Hindlimb muscle (tissue), 1 donor: ENCODE measurements around the gene ITGA1. TPM values are rescaled to one million over a fixed set of nuclear protein-coding genes. Genes with fewer than 3 reads are reported as not detected.
"Not testable (repeated sequence)": the region's sequence is repeated elsewhere in the genome, so short reads cannot be mapped to it uniquely, and the experiment has no call there.

ENCODE experiments used
- DNase-seq: peaks from one replicate; pipeline ENCODE4 v3.0.0-alpha.2; 2013
- polyA plus RNA-seq: library from polyadenylated mRNA; unstranded; fragments of 120-200 nt; gene quantifications from one replicate; pipeline ENCODE4 v1.2.1, GENCODE V29; 2013; ENCODE audit not compliant: insufficient read length

ITGA1 gene
- polyA plus RNA-seq, 1 donor = 21.6 TPM

DNA sequence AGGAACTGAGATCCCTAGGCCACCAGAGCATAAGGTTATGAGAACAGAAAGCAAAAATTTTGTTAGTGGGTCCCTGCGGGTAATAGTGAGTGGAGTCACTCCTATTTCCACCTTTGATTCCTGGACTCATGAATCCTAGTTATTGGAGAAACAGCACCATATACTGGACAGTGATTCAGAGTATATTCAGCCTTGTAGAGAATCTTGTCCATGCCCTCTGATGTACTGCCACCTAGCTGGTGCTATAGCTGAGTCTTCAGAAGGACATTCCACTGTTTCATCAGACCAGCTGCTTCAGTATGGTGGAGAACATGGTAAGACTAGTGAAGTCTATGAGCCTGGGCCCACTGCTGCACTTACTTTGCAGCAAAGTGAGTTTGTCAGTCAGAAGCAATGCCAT is 176.4 kb downstream of the ITGA1 start:
- no peak for DNase-seq

DNA sequence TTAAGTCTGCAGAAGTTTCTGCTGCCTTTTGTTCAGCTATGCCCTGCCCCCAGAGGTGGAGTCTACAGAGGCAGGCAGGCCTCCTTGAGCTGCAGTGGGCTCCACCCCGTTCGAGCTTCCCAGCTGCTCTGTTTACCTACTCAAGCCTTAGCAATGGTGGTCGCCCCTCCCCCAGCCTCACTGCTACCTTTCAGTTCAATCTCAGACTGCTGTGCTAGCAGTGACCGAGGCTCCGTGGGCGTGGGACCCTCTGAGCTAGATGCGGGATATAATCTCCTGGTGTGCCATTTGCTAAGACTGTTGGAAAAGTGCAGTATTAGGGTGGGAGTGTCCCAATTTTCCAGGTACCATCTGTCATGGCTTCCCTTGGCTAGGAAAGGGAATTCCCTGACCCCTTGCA is 188.4 kb downstream of the ITGA1 start:
- DNase-seq = not testable (repeated sequence)

DNA sequence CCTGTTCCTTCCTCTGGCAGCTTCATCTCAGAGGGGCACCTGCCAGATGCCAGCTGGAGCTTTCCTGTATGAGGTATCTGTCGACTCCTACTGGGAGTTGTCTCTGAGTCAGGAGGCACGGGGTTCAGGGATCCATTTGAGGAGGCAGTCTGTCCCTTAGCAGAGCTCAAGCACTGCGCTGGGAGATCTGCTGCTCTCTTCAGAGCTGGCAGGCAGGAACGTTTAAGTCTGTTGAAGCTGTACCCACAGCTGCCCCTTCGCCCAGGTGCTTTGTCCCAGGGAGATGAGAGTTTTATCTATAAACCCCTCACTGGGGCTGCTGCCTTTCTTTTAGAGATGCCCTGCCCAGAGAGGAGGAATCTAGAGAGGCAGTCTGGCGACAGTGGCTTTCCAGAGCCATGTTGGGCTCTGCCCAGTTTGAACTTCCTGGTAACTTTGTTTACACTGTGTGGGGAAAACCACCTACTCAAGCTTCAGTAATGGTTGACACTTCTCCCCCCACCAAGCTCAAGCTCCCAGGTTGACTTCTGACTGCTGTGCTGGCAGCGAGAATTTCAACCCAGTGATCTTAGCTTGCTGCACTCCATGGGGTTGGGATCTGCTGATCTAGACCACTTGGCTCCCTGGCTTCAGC is 189.7 kb downstream of the ITGA1 start:
- DNase-seq = no peak

DNA sequence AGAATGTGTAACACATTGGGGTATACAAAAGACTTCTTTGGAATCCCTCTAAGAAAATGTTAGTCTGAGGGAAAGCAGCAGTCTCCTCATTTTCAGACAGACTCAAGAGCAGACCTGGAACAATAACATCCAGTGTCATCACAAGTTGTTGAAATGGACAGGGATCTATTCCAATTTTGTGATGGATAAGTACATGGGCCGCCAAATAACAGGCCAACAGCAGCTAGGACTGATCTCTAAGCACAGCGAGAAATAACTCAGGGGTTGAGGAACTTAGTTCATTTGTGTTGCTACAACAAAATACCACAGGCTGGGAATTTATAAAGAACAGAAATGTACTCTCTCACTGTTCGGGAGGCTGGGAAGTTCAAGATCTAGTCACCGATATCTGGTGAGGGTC is 193.8 kb downstream of the ITGA1 start:
- no peak for DNase-seq

DNA sequence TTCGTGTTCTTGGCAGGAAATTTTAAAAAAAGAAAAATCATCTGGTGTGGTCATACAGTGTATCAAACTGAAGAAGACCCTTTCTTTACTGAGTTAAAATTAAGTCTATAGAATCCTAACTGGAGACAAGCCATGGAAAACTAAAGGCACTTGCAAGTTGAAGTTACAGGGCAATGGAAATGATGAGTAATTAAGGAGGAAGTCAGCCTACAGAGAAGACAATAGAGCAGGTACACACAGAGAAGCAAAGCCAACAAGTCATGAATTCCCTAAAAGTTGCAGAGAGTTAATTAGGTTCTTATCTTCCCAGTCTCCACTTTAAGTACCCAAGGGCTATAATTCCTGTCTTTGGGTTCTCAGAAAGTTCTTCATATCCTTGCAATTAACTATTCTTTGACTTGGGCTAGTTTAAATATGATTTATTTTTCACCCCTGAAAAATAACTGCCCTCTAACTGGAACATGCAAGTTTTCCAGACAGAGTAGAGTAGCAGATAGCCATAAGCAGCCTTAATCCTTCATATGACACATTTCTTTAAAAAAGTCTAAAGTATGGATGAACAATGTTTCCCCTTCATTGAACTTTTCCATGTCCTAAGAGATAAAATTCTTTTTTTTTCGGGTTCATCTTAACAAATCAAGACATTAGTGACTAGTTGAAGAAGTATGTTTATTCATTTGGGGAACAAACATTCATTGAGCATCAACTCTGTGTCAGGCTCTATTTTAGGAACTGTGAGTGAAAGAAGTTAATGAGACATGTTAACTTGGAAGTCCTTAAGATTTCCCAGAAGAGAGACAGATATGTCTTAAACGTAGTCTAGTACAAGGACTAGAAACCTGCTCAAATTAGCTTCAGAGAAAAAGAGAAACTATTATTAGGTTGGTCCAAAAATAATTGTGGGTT is 196.3 kb downstream of the ITGA1 start:
- no peak for DNase-seq

DNA sequence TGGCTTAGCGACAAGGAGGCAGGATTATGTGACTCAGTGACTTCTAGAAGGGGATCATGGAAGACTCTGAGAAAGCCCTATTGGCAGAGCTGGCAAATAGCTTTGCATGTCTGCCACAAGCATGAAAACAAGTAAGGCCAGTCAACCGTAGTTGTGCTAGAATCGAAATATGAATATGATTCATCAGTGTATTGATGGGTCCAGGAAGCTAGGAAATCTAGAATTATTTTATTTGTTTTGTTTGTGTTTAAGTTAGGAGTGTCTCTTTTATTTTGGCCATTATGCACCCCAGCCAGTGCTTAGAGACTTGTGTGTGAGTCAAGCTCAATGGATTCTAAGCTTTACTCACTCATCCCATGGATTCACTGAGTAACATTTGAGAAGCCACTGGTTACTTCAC is 197.6 kb downstream of the ITGA1 start:
- no peak for DNase-seq

DNA sequence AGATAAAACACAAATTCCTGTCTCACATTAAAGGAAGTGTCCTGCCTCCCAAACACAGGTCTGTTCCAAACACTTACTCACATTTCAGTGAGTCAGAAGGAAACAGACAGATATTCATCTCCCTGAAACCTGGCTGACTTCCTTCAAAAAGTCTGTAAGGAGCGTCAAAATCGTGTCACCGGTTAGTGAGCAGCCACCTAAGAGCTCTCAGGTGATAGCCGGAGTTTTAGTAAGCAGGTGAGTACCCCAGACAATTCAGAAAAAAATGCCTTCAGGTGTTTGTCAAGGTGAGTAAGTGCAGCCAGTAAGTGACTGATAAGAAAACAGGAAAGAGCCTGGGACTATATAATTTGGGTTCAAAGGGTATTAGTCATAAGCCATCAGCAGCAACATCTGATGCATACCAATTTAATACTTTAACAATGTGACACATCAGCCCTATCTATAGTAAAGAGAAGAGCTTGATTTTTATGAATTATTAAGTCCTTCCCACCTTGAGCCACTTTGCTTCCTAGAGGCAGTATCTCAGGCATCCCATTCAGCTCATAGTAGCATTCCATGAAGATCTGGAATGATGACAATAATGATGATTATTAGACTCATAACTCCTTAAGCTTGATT is 200.1 kb downstream of the ITGA1 start:
- DNase-seq = no peak

DNA sequence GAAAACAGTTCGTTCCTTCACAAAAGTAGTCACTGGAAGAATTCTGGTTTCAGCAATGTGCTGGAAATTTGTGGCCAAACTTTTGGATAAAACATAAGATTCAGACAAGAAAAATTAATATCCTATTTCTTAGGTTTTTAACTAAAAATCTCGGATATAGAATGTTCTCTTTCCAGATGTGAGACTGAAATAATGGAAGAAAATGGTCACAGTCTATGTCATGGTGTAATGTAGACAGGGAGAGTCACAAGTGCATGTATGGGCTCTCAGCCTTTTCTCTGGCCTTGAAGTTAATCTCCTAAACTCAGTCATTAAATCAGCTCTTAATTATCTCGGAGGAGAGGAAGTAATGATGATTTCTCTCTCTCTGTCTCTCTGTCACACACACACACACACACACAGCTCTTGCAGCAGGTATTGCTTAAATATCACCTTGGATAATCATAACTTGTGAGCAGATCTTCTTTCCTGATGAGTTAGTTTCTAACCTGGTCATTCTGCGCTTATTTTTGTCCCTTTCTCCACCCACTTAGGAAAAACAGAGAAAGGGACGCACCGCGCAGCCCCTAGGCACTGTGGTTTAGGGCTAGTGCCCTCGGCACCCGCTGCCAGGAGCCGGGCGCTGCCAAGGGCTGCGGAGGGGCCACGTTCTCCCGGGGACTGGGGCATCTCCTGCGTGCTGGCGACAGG is 200.8 kb downstream of the ITGA1 start:
- no peak for DNase-seq

DNA sequence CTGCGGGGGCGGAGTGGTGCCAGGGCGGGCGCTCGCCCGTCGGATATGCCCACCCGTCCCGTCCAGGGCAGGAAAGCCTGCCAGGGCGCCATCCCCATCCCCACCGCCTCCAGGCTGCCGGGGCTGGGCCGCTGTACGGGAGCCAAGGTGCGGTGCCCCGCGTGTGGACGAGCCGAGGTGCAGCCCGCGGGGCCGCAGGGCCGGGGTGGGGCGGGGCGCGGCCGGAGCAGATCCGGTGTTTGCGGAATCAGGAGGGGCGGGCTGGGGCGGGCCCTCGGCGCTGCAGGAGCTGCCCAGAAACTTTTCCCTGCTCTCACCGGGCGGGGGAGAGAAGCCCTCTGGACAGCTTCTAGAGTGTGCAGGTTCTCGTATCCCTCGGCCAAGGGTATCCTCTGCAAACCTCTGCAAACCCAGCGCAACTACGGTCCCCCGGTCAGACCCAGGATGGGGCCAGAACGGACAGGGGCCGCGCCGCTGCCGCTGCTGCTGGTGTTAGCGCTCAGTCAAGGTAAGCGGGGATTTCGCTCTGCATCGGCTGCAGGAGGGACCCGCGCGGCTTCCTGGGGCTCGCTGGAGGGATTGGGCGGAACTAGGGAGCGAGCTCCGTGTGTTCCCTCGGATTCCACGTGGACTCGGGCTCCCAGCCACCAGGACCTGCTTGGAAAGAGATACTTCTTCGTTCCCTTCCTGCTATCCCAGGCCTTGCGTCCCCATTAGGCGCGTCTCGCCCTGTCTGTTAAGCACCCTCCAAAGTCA is 201.5 kb downstream of the ITGA1 start, which contains the start of gene ITGA2:
TSS of gene ITGA2 (plus strand) at position 328 of the 756 bp plus-strand sequence. CDS start at position 445, 117 bp downstream.
- peak; percentile 57 for DNase-seq

DNA sequence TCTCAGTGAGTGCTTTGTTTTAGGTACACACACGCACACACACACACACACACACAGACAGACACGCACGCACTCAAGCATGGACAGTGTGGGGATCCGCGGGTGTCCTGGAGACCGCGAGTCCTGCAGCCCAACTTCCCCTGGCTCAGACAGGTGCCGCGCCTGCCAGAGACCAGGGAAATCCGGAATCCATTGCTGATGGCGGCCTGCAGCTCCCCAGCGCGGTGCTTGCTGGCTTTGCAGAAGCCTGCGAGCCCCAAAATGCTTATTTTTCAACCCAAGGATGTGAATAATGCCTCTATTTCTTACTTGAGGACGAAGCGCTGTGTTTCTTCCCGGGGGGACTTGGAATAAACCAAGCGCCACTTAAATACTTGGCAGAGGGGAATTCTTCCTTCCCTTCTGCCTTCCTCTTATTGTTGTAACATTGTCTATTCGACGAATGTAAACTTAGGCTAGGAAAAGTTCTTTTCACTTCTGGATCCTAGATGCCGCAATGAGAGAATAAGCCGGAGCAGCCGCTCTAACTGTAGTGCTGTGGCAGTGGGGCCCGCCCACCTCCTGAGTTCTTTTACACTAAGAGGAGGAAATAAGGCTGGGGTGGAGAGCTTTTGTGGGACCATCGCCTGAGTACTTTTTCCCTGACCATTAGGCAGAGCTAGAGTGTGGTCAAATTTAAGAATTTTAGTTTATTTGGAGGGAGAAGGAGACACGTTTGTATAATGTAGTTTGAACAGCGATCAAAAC is 202.2 kb downstream of the ITGA1 start:
- peak; percentile 63 for DNase-seq

DNA sequence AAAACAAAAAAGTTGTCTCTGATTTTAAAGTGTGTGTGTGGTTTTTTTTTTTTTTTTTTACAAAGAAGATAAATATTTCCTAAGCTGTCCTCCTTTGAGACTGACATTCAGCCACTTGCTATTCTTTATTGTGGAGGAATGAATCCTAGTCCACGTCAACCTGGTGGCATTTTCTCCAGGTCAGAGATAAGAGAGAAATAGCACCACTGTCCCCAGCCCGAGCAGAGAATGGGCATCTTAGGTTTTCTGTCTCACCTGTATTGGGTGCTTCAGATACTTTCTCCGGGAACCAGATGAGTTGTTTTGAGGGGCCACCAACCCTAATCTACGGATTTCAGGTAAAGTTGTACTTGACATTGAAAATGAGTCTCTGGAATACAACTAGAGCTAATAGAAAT is 202.8 kb downstream of the ITGA1 start:
- no peak for DNase-seq

DNA sequence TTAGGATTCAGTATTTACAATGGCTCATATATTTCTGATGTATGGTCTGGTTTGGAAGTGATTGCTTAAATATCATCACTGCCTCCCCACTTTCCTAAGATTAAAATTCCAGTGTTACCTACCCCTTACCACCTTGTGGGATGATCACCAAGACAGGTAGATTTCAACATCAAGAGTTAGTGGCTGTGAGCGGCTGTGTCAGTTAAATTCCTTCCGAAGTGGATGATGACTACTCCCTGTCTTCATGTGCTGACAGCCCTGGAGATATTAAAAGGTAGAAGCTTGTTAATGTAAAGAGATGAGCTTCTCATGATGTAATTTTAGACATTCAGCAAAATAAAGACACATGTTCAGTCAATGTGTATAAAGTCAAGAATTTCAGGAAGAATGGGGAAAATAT is 205.7 kb downstream of the ITGA1 start:
- DNase-seq = no peak

DNA sequence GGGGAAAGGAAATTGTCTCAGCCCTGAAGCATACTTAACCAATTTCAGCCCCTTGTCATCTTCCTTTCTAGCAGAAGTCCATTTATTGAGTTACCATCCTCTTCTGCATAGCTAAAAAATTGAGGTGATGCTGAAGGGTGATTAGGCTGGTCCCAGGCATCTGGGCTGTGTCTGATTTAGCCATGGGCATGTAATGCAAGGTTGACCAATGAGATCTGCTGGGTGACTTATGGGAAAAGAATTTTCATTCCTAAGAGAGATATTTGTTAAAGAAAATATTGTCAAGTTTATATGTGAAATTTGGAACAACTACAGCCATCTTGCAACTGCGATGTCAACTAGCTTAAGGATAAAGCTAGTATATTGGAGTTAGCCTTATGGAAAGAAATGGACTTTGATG is 206.6 kb downstream of the ITGA1 start:
- DNase-seq = no peak

DNA sequence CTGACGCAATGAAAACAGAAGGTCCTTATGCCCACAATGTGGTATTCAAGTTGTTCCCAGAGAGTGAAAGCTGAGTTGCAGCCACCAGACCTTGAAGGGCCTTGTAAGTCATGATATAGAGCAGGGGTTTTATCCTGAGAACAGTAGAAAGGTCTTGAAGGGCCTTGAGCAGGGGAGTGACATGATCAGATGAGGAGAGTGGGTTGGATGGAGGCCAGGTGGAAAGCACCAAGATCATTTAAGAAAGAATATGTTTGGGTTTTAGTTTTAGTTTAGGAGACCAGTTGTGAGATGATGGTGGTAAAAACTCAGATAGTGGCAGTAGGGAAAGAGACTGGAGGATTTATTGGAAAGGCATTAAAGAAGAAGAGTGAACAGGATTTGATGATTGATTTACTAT is 207.4 kb downstream of the ITGA1 start:
- no peak for DNase-seq

DNA sequence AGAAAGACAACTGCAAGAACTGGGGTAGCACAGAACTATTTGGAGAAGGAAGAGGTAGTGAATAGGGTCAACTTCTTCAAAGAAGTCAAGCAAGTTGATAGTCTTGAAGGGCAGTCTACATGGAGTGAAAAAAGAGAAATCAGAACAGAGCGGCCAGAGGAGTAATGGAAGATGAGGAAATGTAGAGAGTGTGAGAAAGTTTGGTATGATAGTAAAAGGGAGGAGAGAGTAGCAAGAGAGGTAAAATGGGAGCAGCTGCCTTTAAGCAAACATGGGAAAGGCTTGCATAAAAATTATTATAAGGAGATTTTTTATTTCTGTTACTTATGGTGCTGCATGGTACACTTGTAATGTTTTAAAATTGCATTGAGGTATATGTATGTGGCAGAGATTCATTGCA is 208.2 kb downstream of the ITGA1 start:
- no peak for DNase-seq

DNA sequence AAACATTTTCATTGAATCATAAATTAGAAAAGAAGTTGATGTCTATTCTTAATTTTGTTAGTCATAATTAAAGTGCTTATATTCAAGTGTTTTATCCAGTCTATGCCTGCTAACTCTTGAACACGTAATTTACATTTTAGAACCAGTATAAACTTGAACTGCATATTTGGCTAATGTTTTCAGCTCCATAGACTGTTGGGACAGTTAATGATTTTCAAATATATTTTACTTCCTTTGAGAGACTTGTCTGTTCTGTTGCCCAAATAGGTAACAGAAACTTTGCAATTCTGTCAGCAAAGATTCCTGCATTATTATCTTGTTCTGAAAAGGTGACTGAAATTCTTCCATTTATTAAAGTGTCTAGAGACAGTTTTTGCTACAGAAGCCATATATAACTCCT is 209.3 kb downstream of the ITGA1 start:
- DNase-seq = no peak

DNA sequence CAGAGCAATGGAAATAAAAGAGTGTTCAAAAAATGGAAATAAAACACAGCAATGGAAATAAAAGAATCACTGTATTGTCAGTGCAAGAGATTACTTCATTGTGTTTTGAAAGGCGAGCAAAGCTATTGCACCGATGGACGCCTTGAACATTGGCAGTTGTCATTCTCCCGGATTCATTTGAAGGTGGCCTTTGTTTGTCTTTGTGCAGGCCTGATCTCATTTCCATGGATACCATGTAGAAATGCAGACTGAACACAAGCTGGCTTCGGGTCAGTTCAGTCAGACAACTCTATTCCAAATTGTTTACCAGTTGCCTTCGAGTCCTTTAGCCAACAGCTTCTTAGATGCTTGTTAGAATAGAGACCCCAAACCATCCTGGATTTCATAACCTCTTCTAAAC is 209.7 kb downstream of the ITGA1 start:
- no peak for DNase-seq

DNA sequence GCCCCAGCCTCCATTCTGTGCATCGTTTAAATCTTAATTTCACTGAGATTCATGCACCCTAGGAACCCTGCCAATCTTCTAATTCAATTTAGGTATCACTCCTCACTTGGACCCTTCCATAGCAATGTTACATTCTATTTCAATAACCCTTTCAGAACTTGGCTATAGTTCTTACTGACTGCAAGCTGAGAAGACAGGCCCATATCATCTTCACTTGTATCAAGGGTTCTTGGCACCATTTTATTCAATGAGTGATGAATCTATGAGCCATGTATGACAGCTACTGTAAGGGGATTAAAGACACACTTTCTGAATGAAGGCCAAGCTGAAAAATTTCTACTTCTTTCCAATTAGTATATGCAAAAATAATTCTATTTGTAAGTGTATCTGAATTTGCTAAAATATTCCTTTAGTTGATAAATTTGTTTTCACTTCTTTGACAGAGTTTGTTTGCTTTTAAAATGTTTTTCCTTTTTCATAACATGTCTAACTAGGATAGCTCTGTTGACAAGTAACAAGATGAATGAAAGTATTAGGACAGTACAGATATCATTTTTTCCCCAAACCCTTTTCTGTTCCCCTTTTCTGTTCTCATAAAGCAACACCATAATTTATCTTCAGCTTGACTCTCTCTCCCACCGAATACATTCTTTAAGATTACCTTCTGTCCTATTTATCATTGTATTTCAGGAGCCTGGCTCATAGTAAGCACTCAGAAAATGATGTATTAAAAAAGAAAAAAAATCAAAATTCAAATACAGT is 211.0 kb downstream of the ITGA1 start:
- no peak for DNase-seq

DNA sequence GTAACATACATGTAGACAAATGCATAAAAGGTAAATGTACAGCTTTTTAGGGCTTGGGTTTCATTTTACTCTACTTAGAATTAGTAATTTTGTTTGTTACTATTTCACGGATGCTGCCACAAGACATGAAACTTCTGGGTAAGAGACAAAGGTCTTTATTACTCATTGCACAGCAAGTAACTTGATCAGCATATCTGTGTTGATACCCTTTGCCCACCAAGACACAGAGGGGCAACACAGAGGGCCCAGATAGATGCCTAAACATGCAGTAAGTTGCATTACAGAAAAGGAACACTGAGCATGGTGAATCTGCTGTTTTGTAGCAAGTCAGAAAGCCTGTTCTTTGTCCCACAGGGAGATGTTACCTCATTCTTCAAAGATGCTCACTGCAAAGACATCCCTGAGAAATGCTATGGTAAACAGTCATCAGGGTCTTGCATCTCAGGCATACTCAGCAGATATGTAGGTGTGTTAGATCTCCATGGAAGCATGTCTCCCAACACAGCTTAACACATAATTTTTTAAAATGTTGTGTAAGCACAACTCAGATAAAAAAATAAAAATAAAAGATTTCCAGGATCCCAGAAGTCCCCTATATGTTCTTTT is 211.7 kb downstream of the ITGA1 start:
- no peak for DNase-seq

DNA sequence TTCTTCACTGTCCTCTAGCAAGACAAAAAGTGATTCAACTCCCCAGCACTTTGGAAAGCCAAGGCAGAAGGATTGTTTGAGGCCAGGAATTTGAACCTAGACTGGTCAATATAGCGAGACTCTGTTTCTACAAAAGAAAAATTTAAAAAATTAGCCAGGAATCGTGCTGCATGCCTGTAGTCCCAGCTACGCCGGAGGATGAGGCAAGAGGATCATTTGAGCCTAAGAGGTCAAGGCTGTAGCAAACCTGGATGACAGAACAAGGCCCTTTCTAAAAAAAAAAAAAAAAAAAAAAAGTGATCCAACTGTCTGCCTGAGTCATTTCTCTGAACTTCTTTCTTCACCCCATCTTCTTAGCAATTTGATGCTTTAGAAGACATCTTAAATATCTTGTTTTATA is 213.8 kb downstream of the ITGA1 start:
- DNase-seq = no peak
